ENCODE measurements around the gene HIVEP2.

GRCh38 chr6:142860498-142860897 is 84.5 kb downstream of the HIVEP2 start:
- no peak for TF ChIP-seq TAF1 (IDR thresholded peaks at IDR 0.05; ENCODE audit: low read depth, low read length)
- no peak for TF ChIP-seq POLR2A (IDR thresholded peaks at IDR 0.05; ENCODE audit: low read depth, low read length)
- TF ChIP-seq POLR2AphosphoS5 (IDR thresholded peaks at IDR 0.05; ENCODE audit: low read depth, low read length), result no peak
- TF ChIP-seq SPI1 (IDR thresholded peaks at IDR 0.05; ENCODE audit: low read depth, low read length), result no peak

All from GM12891 (cell line).